Vagina (tissue), 2 donors: ENCODE data around the gene ACOXL. TPM values are rescaled to one million over a fixed set of nuclear protein-coding genes. Genes with fewer than 3 reads are reported as not detected.

ENCODE experiments used
- DNase-seq, 2 donors: peaks; one replicate each; pipeline ENCODE4 v3.0.0-alpha.2; 2017; ENCODE audit errors: extremely low spot score in 2 of 2
- H3K27ac ChIP-seq: fragments of 200-600 bp; sonication (generic); one replicate; pipeline ENCODE4 v1.5.1; 2019
- H3K27me3 ChIP-seq: fragments of 200-600 bp; sonication (generic); one replicate; pipeline ENCODE4 v1.5.1; 2019
- H3K36me3 ChIP-seq, 2 donors: fragments of 200-600 bp; sonication (generic); one replicate each; pipeline ENCODE4 v1.5.1; 2017 to 2019
- H3K4me1 ChIP-seq: fragments of 200-600 bp; sonication (generic); one replicate; pipeline ENCODE4 v1.5.1; 2019
- H3K4me3 ChIP-seq, 2 donors: fragments of 200-600 bp; sonication (generic); 1 replicate in 1 of 2; 2 replicates in 1 of 2; pipeline ENCODE4 v1.5.1; 2016 to 2019
- H3K9me3 ChIP-seq: fragments of 200-600 bp; sonication (generic); one replicate; pipeline ENCODE4 v1.5.1; 2019
- CTCF ChIP-seq, 3 experiments: fragments of 450-650 bp in 2 of 3; fragments of 200-600 bp in 1 of 3; sonication (generic) in 1 of 3; IDR thresholded peaks; one replicate each; pipeline ENCODE4 v1.5.1; 2017 to 2019; ENCODE audit warnings: antibody characterized with exemption in 3 of 3, mild to moderate bottlenecking in 2 of 3, moderate library complexity in 2 of 3
- POLR2A ChIP-seq, 2 donors: fragments of 450-650 bp; IDR thresholded peaks; one replicate each; pipeline ENCODE4 v1.6.1; 2017; ENCODE audit warnings: antibody characterized with exemption in 2 of 2, mild to moderate bottlenecking in 2 of 2, moderate library complexity in 2 of 2
- POLR2AphosphoS5 ChIP-seq, 2 donors: sonication (generic); formaldehyde crosslinking; IDR thresholded peaks; one replicate each; pipeline ENCODE4 v1.9.0; 2017; ENCODE audit warnings: antibody characterized with exemption in 2 of 2, mild to moderate bottlenecking in 2 of 2, low read depth in 1 of 2; ENCODE audit not compliant: insufficient read depth in 1 of 2
- intact Hi-C: fragments of 100-400 bp; cut with DNase I; formaldehyde crosslinking; loops from one replicate; pipeline ENCODE4 v1.15.1; 2023
- total RNA-seq: library from RNA; depleted of rRNA; stranded (reverse); fragments of >200 nt; gene quantifications from one replicate; pipeline ENCODE4 v1.2.3, GENCODE V29; 2016

ACOXL gene
- total RNA-seq, 1 donor from 2014 or later: not detected

DNA sequence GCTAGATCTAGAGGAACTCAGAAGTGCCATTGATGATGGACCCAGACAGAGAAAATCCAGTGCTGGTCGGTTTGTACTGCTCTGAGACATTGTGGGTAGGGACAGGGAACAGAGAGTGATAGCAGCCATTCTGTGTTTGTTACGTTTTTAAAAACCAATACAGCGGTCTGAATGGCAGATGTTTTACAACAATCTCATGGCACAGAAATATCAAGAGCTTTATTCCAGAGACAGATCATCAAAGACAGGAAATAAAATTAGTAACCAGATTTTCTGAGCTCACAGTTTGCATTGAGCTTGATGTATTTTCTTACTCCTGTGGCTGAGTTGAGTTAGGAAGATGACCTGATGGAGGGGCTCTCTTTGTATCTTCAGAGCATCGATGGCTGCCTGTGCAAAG, 273.4 kb downstream of the ACOXL start:
- DNase-seq: no peak
- no peaks in the 10 kb centered on the region for H3K36me3 ChIP-seq
- no peaks in the 10 kb centered on the region for H3K4me1 ChIP-seq
- no peak overlapping the region for H3K4me3 ChIP-seq
- no peaks in the 10 kb centered on the region for H3K27me3 ChIP-seq
- intact Hi-C loops: no loop called here
- no peak for TF ChIP-seq POLR2AphosphoS5 (IDR thresholded peaks at IDR 0.05; ENCODE audit: insufficient read depth in 1 of 2, low read depth in 1 of 2)
- no peak for TF ChIP-seq POLR2A (IDR thresholded peaks at IDR 0.05)
- no peak for TF ChIP-seq CTCF (IDR thresholded peaks at IDR 0.05)
- H3K9me3 ChIP-seq: no peaks in the 10 kb centered on the region
- H3K27ac ChIP-seq: no peak overlapping the region

- intact Hi-C loops: no loop called here
These were observed 275.6 kb downstream of the ACOXL start for GRCh38 chr2:111007757-111008688.

GRCh38 chr2:111011218-111011617, 278.8 kb downstream of the ACOXL start:
- Histone ChIP-seq H3K9me3 (no peaks in the 10 kb centered on the region), H3K4me1 (no peaks in the 10 kb centered on the region), H3K27me3 (no peaks in the 10 kb centered on the region), H3K27ac (no peak overlapping the region), H3K36me3 (no peaks in the 10 kb centered on the region), H3K4me3 (no peak overlapping the region)
- DNase-seq: no peak
- intact Hi-C loops: no loop called here
- no peak for TF ChIP-seq POLR2A (IDR thresholded peaks at IDR 0.05)
- no peak for TF ChIP-seq CTCF (IDR thresholded peaks at IDR 0.05)
- no peak for TF ChIP-seq POLR2AphosphoS5 (IDR thresholded peaks at IDR 0.05; ENCODE audit: insufficient read depth in 1 of 2, low read depth in 1 of 2)

More at GRCh38 chr2:111007757-111008688, 275.6 kb downstream of the ACOXL start:
- H3K4me3 ChIP-seq: no peak overlapping the region
- no peak for DNase-seq
- H3K9me3 ChIP-seq: no peaks in the 10 kb centered on the region
- H3K4me1 ChIP-seq: no peaks in the 10 kb centered on the region
- H3K27me3 ChIP-seq: no peaks in the 10 kb centered on the region
- TF ChIP-seq CTCF (IDR thresholded peaks at IDR 0.05): no peak
- TF ChIP-seq POLR2A (IDR thresholded peaks at IDR 0.05): no peak
- no peak for TF ChIP-seq POLR2AphosphoS5 (IDR thresholded peaks at IDR 0.05; ENCODE audit: insufficient read depth in 1 of 2, low read depth in 1 of 2)
- H3K36me3 ChIP-seq: no peaks in the 10 kb centered on the region
- no peak overlapping the region for H3K27ac ChIP-seq

GRCh38 chr2:111015283-111015995, 283.1 kb downstream of the ACOXL start:
- Histone ChIP-seq H3K27me3 (no peaks in the 10 kb centered on the region), H3K4me3 (no peak overlapping the region), H3K4me1 (no peaks in the 10 kb centered on the region), H3K9me3 (no peaks in the 10 kb centered on the region), H3K36me3 (no peaks in the 10 kb centered on the region), H3K27ac (no peak overlapping the region)
- intact Hi-C loops: no loop called here
- no peak for DNase-seq
- TF ChIP-seq POLR2A (IDR thresholded peaks at IDR 0.05) (no peak), POLR2AphosphoS5 (IDR thresholded peaks at IDR 0.05; ENCODE audit: insufficient read depth in 1 of 2, low read depth in 1 of 2) (no peak), CTCF (IDR thresholded peaks at IDR 0.05) (no peak)
